Measurements from ENCODE around the gene SLC9A5.

The SLC9A5 gene

GRCh38 chr16:67236563-67237395 is 12.0 kb upstream of the SLC9A5 start:
- no peak overlapping the region for H3K4me3 ChIP-seq (replicated peaks; ENCODE audit: low read depth, low read length)
- peak; percentile 46 for DNase-seq (ENCODE audit: low read depth)
- no peak for TF ChIP-seq CTCF (IDR thresholded peaks at IDR 0.05; ENCODE audit: low read length, missing control alignments)

GRCh38 chr16:67237396-67238277 is 11.1 kb upstream of the SLC9A5 start:
- no peak for TF ChIP-seq CTCF (IDR thresholded peaks at IDR 0.05; ENCODE audit: low read length, missing control alignments)
- DNase-seq (ENCODE audit: low read depth): no peak
- no peak overlapping the region for H3K4me3 ChIP-seq (replicated peaks; ENCODE audit: low read depth, low read length)

GRCh38 chr16:67238278-67238575 is 10.6 kb upstream of the SLC9A5 start:
- no peak for TF ChIP-seq CTCF (IDR thresholded peaks at IDR 0.05; ENCODE audit: low read length, missing control alignments)
- DNase-seq (ENCODE audit: low read depth): no peak
- no peak overlapping the region for H3K4me3 ChIP-seq (replicated peaks; ENCODE audit: low read depth, low read length)

GRCh38 chr16:67238806-67239470 is 9.8 kb upstream of the SLC9A5 start:
- DNase-seq (ENCODE audit: low read depth): no peak
- TF ChIP-seq CTCF (IDR thresholded peaks at IDR 0.05; ENCODE audit: low read length, missing control alignments): no peak
- no peak overlapping the region for H3K4me3 ChIP-seq (replicated peaks; ENCODE audit: low read depth, low read length)

- H3K4me3 ChIP-seq (replicated peaks; ENCODE audit: low read depth, low read length): no peak overlapping the region
- no peak for DNase-seq (ENCODE audit: low read depth)
- TF ChIP-seq CTCF (IDR thresholded peaks at IDR 0.05; ENCODE audit: low read length, missing control alignments): no peak
These were observed 8.3 kb upstream of the SLC9A5 start for GRCh38 chr16:67240506-67240905.

- TF ChIP-seq CTCF (IDR thresholded peaks at IDR 0.05; ENCODE audit: low read length, missing control alignments): no peak
- no peak overlapping the region for H3K4me3 ChIP-seq (replicated peaks; ENCODE audit: low read depth, low read length)
- DNase-seq (ENCODE audit: low read depth): peak; percentile 74
These were observed 7.5 kb upstream of the SLC9A5 start for GRCh38 chr16:67241008-67241900.
